Measurements from ENCODE around the gene CCDC169.

CCDC169 gene

GRCh38 chr13:36282821-36283432, 14.7 kb downstream of the CCDC169 start:
- H3K36me3 ChIP-seq (ENCODE audit: control insufficient read depth in 1 of 2, insufficient read depth in 2 of 2, low read length in 2 of 2), result no peaks in the 10 kb centered on the region
- H3K9ac ChIP-seq (ENCODE audit: low read depth in 1 of 2, low read length in 2 of 2), result no peak overlapping the region
- no peak overlapping the region for H3K27ac ChIP-seq (ENCODE audit: low read depth, low read length)
- no peak overlapping the region for H3K4me3 ChIP-seq (ENCODE audit: low read depth in 1 of 2, low read length in 2 of 2)
- H3K9me3 ChIP-seq (ENCODE audit: control insufficient read depth in 1 of 2, low read length in 2 of 2), result no peaks in the 10 kb centered on the region
- no peaks in the 10 kb centered on the region for H3K4me1 ChIP-seq (ENCODE audit: control insufficient read depth in 1 of 2, insufficient read depth in 2 of 2, low read length in 2 of 2)
- H3K27me3 ChIP-seq (ENCODE audit: control insufficient read depth in 1 of 2, insufficient read depth in 2 of 2, low read length in 2 of 2), result no peaks in the 10 kb centered on the region

DNA sequence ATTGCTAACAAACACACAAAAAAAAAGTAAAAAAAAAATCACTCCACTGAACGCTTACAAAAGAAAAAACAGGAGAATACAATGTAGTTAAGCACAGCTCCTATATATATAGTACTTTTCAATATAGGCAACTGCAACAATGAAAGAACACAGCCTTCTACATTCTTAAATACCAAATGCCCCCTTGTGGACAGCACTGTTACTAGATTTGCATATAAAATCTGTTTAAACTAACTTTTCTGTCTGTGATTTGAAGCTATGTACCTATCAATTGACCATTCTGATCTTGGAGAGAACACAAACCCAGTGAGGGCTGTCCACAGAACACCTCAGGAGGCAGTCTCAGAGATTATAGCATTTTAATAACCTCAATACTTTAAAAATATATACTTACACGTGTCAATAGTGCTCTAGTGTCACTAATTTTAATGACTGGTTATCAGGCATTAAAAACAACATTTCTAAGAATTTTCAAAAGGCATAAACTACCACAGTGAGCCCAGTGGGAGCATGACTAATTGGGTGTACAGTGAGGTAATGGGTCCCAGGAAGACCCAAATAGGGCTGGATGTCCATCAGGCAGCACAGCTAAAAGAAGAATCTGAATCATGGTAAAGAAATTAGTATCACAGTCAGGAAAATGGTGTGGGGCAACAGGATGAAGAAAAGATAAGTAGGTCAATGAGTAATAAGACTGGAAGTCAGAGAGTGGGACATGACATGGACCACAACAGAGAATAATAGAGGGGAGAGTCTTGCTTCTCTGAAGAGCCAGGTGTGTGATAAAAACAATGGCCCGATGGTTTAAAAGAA, 22.2 kb downstream of the CCDC169 start:
- Histone ChIP-seq H3K27ac (ENCODE audit: low read depth, low read length) (no peak overlapping the region), H3K9me3 (ENCODE audit: control insufficient read depth in 1 of 2, low read length in 2 of 2) (no peaks in the 10 kb centered on the region), H3K36me3 (ENCODE audit: control insufficient read depth in 1 of 2, insufficient read depth in 2 of 2, low read length in 2 of 2) (no peaks in the 10 kb centered on the region), H3K4me3 (ENCODE audit: low read depth in 1 of 2, low read length in 2 of 2) (no peak overlapping the region), H3K27me3 (ENCODE audit: control insufficient read depth in 1 of 2, insufficient read depth in 2 of 2, low read length in 2 of 2) (no peaks in the 10 kb centered on the region), H3K9ac (ENCODE audit: low read depth in 1 of 2, low read length in 2 of 2) (no peak overlapping the region), H3K4me1 (ENCODE audit: control insufficient read depth in 1 of 2, insufficient read depth in 2 of 2, low read length in 2 of 2) (no peaks in the 10 kb centered on the region)

DNA sequence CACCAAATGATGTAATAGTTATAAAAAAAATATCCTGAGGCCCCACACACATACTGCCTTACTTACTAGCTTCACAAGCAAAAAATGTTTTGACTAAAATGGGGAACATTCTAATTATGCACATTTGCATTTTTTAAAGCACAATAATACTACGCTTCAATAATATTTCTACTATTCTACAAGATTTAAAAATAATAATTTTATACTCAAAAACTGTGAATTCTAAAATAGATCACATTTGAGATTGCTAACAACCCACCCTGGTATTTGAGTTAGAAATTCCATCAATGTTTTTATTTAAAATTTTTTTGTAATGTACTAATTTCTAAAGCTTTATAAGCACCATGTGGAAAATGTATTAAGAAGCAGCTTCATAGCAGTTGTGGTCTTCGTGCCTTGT, 24.2 kb downstream of the CCDC169 start:
- H3K4me1 ChIP-seq (ENCODE audit: control insufficient read depth in 1 of 2, insufficient read depth in 2 of 2, low read length in 2 of 2), result no peaks in the 10 kb centered on the region
- no peak overlapping the region for H3K27ac ChIP-seq (ENCODE audit: low read depth, low read length)
- H3K36me3 ChIP-seq (ENCODE audit: control insufficient read depth in 1 of 2, insufficient read depth in 2 of 2, low read length in 2 of 2), result no peaks in the 10 kb centered on the region
- no peak overlapping the region for H3K9ac ChIP-seq (ENCODE audit: low read depth in 1 of 2, low read length in 2 of 2)
- no peaks in the 10 kb centered on the region for H3K9me3 ChIP-seq (ENCODE audit: control insufficient read depth in 1 of 2, low read length in 2 of 2)
- H3K4me3 ChIP-seq (ENCODE audit: low read depth in 1 of 2, low read length in 2 of 2), result no peak overlapping the region
- no peaks in the 10 kb centered on the region for H3K27me3 ChIP-seq (ENCODE audit: control insufficient read depth in 1 of 2, insufficient read depth in 2 of 2, low read length in 2 of 2)

DNA sequence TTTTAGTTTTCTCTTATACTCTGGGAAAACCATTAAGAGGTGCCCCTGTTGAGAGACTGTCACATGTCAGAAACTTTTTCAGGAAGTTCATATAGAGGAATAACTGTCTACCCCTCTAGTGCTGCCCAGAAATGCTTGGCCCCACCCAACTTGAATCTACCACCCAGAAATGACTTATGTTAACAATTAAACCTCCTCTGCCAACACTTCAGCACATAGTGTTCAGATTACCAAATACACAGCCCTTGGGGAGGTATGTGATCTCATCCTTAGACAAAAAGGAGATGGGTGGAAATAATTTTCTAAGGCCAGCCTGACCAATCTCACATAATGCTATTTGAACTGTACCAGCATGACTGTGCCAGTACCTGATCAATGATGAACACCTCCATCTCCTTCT, 35.6 kb downstream of the CCDC169 start:
- no peak overlapping the region for H3K4me3 ChIP-seq (ENCODE audit: low read depth in 1 of 2, low read length in 2 of 2)
- H3K9ac ChIP-seq (ENCODE audit: low read depth in 1 of 2, low read length in 2 of 2), result no peak overlapping the region
- H3K9me3 ChIP-seq (ENCODE audit: control insufficient read depth in 1 of 2, low read length in 2 of 2), result no peaks in the 10 kb centered on the region
- H3K36me3 ChIP-seq (ENCODE audit: control insufficient read depth in 1 of 2, insufficient read depth in 2 of 2, low read length in 2 of 2), result no peaks in the 10 kb centered on the region
- H3K27ac ChIP-seq (ENCODE audit: low read depth, low read length), result no peak overlapping the region
- H3K4me1 ChIP-seq (ENCODE audit: control insufficient read depth in 1 of 2, insufficient read depth in 2 of 2, low read length in 2 of 2), result no peaks in the 10 kb centered on the region
- no peaks in the 10 kb centered on the region for H3K27me3 ChIP-seq (ENCODE audit: control insufficient read depth in 1 of 2, insufficient read depth in 2 of 2, low read length in 2 of 2)

- H3K36me3 ChIP-seq (ENCODE audit: control insufficient read depth in 1 of 2, insufficient read depth in 2 of 2, low read length in 2 of 2), result no peaks in the 10 kb centered on the region
These were observed 36.6 kb downstream of the CCDC169 start for GRCh38 chr13:36261011-36261410.

DNA sequence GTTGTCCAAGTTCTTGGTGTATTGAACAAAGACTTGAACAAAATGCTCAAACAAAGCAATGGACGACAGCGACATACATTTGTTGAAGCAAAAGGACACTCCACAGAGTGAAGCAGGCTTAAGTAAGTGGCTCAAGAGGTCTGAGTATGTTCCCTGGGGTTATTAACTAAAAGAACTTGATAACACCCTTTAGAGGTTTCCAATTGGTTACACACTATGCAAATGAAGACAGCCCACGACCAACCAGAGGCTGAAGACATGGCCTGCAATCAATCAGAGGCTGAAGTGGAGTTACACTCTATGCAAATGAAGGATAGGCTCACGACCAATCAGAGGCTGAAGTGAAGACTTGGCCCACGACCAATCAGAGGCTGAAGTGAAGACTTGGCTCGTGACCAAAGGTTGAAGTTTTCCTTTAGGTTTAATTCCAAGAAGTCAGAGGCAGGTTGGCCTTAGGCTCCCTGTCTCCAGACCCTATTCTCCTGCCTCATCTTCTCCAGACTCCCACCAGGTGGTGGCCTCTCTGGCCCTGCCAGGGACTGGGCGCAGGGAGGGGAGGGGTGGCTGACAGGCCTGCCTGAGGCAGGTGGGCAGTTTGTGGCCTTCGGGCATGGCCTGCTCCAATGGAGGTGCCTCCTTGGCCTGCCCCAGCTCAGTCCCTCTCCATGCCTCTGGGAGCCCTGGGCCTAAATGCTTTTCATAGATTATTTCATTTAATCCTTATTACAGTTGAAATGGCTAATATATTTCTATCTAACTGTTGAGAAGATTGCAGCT, 38.1 kb downstream of the CCDC169 start:
- Histone ChIP-seq H3K9ac (ENCODE audit: low read depth in 1 of 2, low read length in 2 of 2) (no peak overlapping the region), H3K27ac (ENCODE audit: low read depth, low read length) (no peak overlapping the region), H3K36me3 (ENCODE audit: control insufficient read depth in 1 of 2, insufficient read depth in 2 of 2, low read length in 2 of 2) (no peaks in the 10 kb centered on the region), H3K4me1 (ENCODE audit: control insufficient read depth in 1 of 2, insufficient read depth in 2 of 2, low read length in 2 of 2) (no peaks in the 10 kb centered on the region), H3K4me3 (ENCODE audit: low read depth in 1 of 2, low read length in 2 of 2) (no peak overlapping the region), H3K27me3 (ENCODE audit: control insufficient read depth in 1 of 2, insufficient read depth in 2 of 2, low read length in 2 of 2) (no peaks in the 10 kb centered on the region), H3K9me3 (ENCODE audit: control insufficient read depth in 1 of 2, low read length in 2 of 2) (no peaks in the 10 kb centered on the region)

More at GRCh38 chr13:36261011-36261410, 36.6 kb downstream of the CCDC169 start:
- no peak overlapping the region for H3K4me3 ChIP-seq (ENCODE audit: low read depth in 1 of 2, low read length in 2 of 2)
- no peak overlapping the region for H3K9ac ChIP-seq (ENCODE audit: low read depth in 1 of 2, low read length in 2 of 2)
- H3K27me3 ChIP-seq (ENCODE audit: control insufficient read depth in 1 of 2, insufficient read depth in 2 of 2, low read length in 2 of 2), result no peaks in the 10 kb centered on the region
- H3K27ac ChIP-seq (ENCODE audit: low read depth, low read length), result no peak overlapping the region
- no peaks in the 10 kb centered on the region for H3K4me1 ChIP-seq (ENCODE audit: control insufficient read depth in 1 of 2, insufficient read depth in 2 of 2, low read length in 2 of 2)
- H3K9me3 ChIP-seq (ENCODE audit: control insufficient read depth in 1 of 2, low read length in 2 of 2), result no peaks in the 10 kb centered on the region

DNA sequence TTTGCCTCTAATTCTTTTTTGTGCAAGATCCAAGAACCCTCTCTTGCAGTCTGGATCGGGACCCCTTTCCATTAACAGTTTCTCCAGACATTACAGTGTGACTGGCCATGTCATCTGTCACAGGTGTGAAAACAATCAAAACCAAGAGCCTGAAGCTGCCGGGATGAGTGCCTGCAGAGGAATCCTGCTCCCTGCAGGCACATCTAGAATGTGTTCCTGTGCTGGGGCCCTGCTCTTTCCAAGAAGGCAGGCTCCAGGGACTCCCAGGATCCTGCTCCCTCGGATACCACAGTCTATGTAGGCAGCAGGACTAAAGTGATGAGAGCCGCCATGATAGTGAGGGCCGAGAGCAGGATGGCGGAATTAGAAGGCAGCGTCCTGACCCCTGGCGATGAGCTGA, 38.8 kb downstream of the CCDC169 start:
- no peaks in the 10 kb centered on the region for H3K36me3 ChIP-seq (ENCODE audit: control insufficient read depth in 1 of 2, insufficient read depth in 2 of 2, low read length in 2 of 2)
- H3K9me3 ChIP-seq (ENCODE audit: control insufficient read depth in 1 of 2, low read length in 2 of 2), result no peaks in the 10 kb centered on the region
- H3K27ac ChIP-seq (ENCODE audit: low read depth, low read length), result no peak overlapping the region
- no peak overlapping the region for H3K4me3 ChIP-seq (ENCODE audit: low read depth in 1 of 2, low read length in 2 of 2)
- no peak overlapping the region for H3K9ac ChIP-seq (ENCODE audit: low read depth in 1 of 2, low read length in 2 of 2)
- H3K4me1 ChIP-seq (ENCODE audit: control insufficient read depth in 1 of 2, insufficient read depth in 2 of 2, low read length in 2 of 2), result no peaks in the 10 kb centered on the region
- no peaks in the 10 kb centered on the region for H3K27me3 ChIP-seq (ENCODE audit: control insufficient read depth in 1 of 2, insufficient read depth in 2 of 2, low read length in 2 of 2)

- no peak overlapping the region for H3K4me3 ChIP-seq (ENCODE audit: low read depth in 1 of 2, low read length in 2 of 2)
- H3K9me3 ChIP-seq (ENCODE audit: control insufficient read depth in 1 of 2, low read length in 2 of 2), result peaks cover 0 to 3% of the 10 kb centered on the region in 2 donors
- no peaks in the 10 kb centered on the region for H3K27me3 ChIP-seq (ENCODE audit: control insufficient read depth in 1 of 2, insufficient read depth in 2 of 2, low read length in 2 of 2)
- no peaks in the 10 kb centered on the region for H3K4me1 ChIP-seq (ENCODE audit: control insufficient read depth in 1 of 2, insufficient read depth in 2 of 2, low read length in 2 of 2)
- H3K27ac ChIP-seq (ENCODE audit: low read depth, low read length), result no peak overlapping the region
- H3K36me3 ChIP-seq (ENCODE audit: control insufficient read depth in 1 of 2, insufficient read depth in 2 of 2, low read length in 2 of 2), result no peaks in the 10 kb centered on the region
- no peak overlapping the region for H3K9ac ChIP-seq (ENCODE audit: low read depth in 1 of 2, low read length in 2 of 2)
These were observed 46.1 kb downstream of the CCDC169 start for GRCh38 chr13:36251526-36251925.

DNA sequence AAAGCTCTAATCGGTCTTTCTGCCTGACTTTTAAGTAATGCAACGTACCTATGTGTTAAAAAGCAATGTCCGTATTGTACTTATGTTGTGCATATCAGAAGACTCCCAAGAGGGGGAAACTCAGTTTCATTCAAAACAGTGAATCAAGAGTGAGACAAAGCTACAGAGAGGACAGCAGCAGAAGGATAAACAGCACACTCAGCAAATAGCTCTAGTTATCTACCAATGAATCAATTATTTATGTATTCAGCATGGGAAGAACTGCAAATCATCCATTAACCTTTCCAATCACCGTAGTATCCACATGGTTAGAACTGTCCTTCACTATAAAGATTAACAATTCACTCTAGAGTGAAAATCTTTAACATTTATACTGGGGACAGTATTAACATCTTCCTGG, 46.6 kb downstream of the CCDC169 start:
- Histone ChIP-seq H3K9ac (ENCODE audit: low read depth in 1 of 2, low read length in 2 of 2) (no peak overlapping the region), H3K27ac (ENCODE audit: low read depth, low read length) (no peak overlapping the region), H3K4me1 (ENCODE audit: control insufficient read depth in 1 of 2, insufficient read depth in 2 of 2, low read length in 2 of 2) (no peaks in the 10 kb centered on the region), H3K27me3 (ENCODE audit: control insufficient read depth in 1 of 2, insufficient read depth in 2 of 2, low read length in 2 of 2) (no peaks in the 10 kb centered on the region), H3K4me3 (ENCODE audit: low read depth in 1 of 2, low read length in 2 of 2) (no peak overlapping the region), H3K36me3 (ENCODE audit: control insufficient read depth in 1 of 2, insufficient read depth in 2 of 2, low read length in 2 of 2) (no peaks in the 10 kb centered on the region), H3K9me3 (ENCODE audit: control insufficient read depth in 1 of 2, low read length in 2 of 2) (peaks cover 0 to 3% of the 10 kb centered on the region in 2 donors)

DNA sequence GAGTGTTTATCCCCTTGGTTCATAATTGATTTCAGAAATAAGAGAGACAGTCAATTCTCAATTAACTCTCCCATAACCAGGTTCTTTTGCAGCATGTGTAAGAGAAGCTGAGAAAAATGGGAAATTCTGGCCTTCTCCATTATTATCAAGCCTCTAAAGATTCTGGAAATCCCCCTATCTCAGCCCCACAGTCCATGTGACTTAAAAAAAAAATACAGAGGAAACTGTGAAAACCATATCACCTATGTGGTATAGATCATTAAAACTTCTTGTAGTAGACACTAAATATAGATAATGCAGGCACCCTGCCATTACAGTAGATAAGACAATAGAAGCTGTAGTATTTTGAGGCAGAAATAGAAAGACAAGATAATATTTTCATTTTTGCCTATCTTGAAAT, 48.9 kb downstream of the CCDC169 start:
- Histone ChIP-seq H3K9me3 (ENCODE audit: control insufficient read depth in 1 of 2, low read length in 2 of 2) (peaks cover 0 to 3% of the 10 kb centered on the region in 2 donors), H3K4me3 (ENCODE audit: low read depth in 1 of 2, low read length in 2 of 2) (no peak overlapping the region), H3K27ac (ENCODE audit: low read depth, low read length) (no peak overlapping the region), H3K9ac (ENCODE audit: low read depth in 1 of 2, low read length in 2 of 2) (no peak overlapping the region), H3K4me1 (ENCODE audit: control insufficient read depth in 1 of 2, insufficient read depth in 2 of 2, low read length in 2 of 2) (no peaks in the 10 kb centered on the region), H3K27me3 (ENCODE audit: control insufficient read depth in 1 of 2, insufficient read depth in 2 of 2, low read length in 2 of 2) (no peaks in the 10 kb centered on the region), H3K36me3 (ENCODE audit: control insufficient read depth in 1 of 2, insufficient read depth in 2 of 2, low read length in 2 of 2) (no peaks in the 10 kb centered on the region)

All from duodenal mucosa (tissue), 2 donors.